NCI-H524 treated with DMSO at 0.1 percent for 48 hours (cell line): ENCODE measurements around the gene IL4.
"Not testable (repeated sequence)": the region's sequence is repeated elsewhere in the genome, so short reads cannot be mapped to it uniquely, and the experiment has no call there.

Experiments used
- DNase-seq: peaks from one replicate; lab custom pipeline; 2025; lab: John Stamatoyannopoulos, UW

The IL4 gene

DNA sequence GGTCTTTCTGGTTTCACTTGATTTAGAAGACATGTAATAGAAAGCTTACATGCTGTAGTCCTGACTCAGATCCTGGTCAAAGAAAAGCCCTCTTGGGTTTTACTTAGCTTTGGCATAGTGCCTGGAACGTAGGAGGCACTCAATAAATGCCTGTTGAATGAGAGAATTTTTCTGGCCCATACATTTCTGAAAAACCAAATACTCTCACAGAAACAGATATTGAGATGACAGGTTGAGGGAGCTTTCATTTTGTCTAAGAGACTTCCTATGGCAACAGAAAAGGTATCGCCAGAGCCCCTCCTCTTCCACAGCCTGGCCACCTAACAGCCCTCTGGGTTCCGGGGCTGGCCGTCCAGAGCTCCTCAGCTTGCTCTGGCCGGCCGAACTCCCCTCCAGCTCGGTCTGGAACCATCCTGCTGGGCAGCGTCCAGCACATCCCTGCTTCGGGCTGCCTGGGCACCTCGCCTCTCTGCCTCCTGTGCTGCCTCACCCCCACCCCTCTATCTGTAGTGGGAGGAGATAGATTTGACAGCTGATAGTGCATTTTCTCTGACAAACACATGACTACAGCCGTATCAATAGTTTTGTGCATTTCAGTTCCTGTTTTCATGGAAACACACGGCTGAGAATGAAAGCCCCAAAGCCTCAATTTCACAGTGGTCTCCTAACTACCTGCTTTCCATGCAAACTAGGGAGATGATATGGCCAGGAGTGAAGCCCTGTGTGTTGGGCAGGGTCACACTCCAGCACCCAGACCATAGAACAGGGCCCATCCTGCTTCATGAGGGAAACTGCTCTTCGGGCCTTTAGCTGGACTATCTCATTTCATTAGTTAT is 1.1 kb downstream of the IL4 start:
- no peak for DNase-seq

GRCh38 chr5:132675936-132676689 is 2.3 kb downstream of the IL4 start:
- no peak for DNase-seq

DNA sequence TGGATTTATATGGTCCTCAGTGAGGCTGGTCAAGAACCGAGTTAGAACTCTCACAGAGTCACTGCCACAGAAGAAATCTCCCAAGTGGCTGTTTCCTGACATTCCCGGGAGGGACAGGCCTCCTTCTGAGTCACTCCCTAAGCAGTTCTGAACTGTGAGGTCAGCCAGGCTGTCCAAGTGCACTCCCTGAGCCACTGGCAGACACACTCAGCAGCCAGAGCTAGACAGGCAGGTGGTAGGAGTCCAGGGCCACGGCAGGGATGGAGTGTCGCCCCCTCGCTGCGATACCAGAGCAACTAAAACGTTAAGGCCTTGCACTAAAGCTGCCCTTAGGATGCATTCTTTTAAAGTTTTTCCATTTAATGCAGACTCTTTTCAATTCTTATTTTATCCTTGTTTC is 3.4 kb downstream of the IL4 start:
- DNase-seq: no peak

GRCh38 chr5:132677682-132678400 is 4.1 kb downstream of the IL4 start:
- no peak for DNase-seq

- DNase-seq: no peak
Observed at GRCh38 chr5:132678735-132679134, 4.9 kb downstream of the IL4 start.

DNA sequence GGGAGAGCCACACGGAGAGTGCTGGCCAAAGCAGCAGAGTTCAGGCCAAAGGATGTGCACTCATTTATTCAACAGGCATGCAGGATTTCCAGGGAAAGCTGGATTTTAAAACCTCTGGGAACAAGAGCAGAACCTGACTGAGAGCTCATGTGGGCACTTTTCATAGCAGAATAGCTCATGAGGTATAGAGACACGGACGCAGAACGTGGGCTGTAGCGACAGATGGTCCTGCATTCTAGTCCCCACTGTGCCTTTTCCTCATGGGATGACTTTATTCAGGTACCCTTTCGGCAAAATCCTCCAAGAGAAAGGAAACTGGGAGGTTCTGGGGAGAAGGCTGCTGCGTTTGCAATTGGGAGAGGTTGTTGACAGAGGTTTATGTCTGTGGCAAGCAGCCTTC is 5.4 kb downstream of the IL4 start:
- no peak for DNase-seq

DNA sequence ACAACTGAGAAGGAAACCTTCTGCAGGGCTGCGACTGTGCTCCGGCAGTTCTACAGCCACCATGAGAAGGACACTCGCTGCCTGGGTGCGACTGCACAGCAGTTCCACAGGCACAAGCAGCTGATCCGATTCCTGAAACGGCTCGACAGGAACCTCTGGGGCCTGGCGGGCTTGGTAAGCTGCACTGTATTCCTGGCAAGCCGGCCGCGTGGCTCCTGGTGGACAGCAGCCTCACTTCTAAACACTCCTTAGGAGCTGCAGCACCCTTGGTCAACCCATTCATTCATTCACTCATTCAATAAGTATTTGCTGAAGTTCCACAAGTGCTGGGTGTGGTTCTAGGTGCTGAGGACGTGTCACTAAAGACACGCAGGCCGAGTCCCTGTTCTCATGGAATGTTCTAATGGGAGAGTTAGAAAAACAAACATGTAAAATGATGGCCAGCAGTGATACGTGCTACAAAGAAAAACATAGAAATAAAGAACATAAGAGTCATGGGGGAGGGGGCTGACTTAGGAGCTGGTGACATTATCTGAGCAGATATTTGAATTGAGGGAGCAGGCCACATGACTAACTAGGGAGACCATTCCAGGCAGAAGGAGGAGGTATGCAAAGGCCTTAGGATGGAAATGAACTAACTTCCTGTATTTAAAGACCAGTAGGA is 6.1 kb downstream of the IL4 start:
- DNase-seq: no peak

DNA sequence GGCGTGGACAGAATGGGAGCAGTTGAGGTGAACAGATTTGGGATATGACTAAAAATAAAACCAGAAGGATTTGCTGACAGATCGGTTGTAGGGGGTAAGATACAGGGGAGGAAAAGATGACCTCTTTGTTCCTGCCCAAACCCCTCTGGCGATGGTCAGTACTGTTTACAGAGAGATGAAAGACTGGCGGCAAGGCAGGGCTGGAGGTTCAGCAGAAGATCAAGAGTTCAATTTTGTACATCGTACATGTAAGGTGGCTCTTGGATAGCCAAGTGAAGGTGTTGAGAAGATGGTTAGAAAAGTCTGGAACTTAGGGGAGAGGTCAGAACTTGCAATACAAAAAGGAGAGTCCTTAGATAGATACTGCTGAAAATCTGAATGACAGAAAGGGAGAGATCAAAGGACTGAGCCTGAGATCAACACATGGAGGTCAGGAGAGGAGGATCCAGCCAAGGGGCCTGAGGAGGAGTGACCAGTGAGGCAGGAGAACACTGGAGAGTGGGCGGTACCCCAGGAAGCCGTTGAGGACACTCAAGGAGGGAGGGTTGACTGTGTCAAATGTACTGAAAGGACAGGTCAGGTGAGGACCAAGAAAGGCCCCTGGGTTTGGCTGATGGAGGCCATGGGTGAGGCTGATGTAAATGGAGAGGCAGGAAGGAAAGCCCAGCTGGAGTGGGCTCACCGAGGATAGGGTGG is 7.1 kb downstream of the IL4 start:
- no peak for DNase-seq

DNA sequence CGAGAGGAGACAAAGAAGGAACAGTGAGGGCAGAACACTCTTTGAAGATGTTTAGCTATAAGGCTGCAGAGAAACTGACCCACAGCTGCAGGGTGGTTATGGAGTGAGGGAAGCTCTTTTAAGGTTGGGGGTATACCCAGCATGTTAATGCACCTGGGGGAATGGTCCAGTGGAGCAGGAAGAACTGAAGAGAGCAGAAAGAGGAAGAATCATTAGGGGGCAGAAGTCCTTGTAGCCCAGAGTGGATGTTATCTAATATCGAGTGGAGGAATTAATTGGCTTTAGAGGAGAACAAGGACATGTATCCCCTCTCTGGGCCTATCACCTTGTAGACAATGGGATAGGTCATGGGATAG is 7.7 kb downstream of the IL4 start:
- DNase-seq: no peak

DNA sequence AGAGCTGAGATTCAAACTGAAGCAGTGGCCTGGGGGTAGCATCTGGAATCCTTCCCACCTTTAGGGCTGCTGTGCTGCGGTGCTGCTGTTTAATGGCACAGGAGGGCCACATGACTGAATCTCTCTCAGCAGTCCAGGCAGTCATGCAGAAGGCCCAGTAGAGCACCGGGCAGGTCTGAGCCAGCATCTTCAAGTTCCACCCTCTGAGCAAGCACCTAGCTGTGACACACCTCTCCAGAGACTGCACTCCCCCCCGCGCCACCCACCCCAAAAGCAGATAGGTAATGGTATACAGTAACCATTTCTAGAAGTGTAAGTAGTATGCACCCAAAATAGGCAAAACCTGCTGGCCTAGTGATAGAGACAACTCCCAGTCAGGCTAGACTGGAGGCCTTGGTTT is 8.2 kb downstream of the IL4 start:
- DNase-seq: no peak

GRCh38 chr5:132684491-132684890 is 10.7 kb downstream of the IL4 start:
- no peak for DNase-seq

- no peak for DNase-seq
Observed at GRCh38 chr5:132684922-132685720, 11.3 kb downstream of the IL4 start.

DNA sequence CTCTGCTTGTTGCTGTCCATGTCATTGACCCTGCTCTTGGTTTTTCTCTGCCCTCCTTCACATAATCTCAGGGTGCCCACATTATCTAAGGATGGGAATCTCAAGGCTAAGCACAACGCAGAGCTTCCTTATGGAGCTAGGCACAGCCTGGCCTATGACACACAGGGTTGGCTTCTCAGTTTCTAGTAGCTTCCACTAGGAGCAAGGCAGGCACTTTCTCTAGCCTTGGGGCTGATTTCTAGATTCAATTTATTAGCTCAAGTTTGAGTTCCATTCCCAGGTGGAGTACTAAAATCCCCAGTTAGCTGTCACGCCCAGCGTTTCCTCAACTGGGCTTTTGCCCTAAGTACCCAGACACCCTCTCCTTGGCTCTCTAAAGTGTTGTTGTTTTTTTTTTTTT is 12.4 kb downstream of the IL4 start:
- no peak for DNase-seq

DNA sequence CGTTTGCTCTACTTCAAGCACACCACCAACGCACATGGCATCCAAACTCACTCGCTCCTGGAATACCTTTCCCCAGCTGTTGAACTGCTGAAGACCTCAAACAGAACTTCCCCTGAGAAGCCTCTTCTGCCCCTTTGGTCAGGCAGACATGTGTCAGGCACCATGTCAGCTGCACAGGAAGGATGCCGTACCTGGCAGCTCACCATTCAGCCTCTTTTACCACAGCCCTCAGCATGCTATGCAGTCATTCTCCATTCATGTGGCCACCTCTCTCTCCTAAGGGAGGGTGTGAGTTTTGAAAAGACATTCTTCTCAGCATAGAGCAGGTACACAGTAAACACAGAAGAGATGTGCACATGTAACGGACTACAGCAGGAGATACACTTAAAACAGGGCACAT is 14.2 kb downstream of the IL4 start:
- no peak for DNase-seq

GRCh38 chr5:132688536-132689339 is 14.9 kb downstream of the IL4 start:
- DNase-seq: no peak

DNA sequence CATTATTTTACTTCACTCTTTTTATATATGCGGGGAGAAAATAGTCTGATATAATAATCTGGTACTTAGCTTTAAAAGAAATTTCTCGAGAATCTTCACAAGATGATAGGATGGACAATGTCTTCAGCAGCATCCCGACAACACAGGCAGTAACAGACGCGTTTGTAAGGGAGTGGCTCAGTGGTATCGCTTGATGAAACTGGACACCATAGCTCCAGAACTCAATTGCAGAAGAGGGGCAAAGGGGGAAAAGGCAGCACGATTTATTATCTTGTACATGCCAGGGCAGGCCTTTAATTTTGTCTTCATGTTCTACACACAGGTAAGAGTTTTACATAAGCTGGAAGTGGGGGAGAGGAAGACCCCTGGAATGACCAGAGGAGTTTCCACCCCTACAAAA is 15.7 kb downstream of the IL4 start:
- DNase-seq: no peak

- DNase-seq: no peak
Observed at GRCh38 chr5:132690156-132690555, 16.4 kb downstream of the IL4 start.

DNA sequence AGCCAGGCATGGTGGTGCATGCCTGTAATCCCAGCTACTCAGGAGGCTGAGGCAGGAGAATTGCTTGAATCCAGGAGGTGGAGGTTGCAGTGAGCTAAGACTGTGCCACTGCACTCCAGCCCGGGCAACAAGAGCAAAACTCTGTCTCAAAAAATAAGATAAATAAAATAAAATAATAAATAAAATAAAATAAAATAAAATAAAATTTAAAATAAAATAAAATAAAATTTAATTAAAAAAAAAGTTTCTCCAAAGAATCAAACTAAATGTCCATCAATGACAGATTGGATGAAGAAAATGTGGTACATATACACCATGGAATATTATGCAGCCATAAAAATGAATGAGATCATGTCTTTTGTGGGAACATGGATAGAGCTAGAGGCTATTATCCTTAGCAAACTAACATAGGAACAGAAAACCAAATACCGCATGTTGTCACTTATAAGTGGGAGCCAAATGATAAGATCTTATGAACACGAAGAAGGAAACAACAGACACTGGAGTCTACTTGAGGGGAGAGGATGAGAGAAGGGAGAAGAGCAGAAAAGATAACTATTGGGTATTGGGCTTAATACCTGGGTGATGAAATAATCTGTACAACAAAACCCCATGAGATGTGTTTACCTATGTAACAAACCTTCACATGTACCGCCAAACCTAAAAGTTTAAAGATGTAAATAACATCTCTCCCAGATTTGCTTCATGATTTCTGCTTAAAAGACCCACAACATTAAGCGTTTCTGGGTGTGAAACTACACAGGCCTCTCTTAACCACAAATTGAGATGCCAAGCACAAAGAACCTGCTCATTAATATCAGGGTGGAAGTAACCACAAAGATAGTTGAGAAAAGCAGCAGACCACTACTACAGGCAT is 18.2 kb downstream of the IL4 start:
- DNase-seq: not testable (repeated sequence)

DNA sequence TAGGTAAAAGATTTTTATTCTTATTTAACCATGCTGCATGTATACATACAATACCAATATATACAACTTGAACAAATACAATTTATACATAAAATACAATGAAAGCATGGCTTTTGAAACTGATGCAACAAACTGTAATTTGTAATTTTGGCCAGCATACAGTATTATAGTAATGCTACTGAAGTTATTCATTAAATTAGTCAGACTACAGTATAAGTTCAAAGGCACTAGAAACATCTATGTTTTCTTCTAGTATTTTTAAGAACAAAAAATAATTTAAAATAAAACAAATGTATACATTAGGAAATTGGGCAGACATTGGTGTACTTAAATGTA is 18.8 kb downstream of the IL4 start:
- DNase-seq: no peak
